HG03103 (cell line): ENCODE results near the gene TTLL1.
A peak's percentile ranks its signal among the peaks of the same experiment; 100 is the strongest.

Experiments
- ATAC-seq: cut with Tn5 transposase; IDR thresholded peaks from one replicate; pipeline ENCODE4 v1.9.1; 2021; ENCODE audit warnings: low read depth; ENCODE audit not compliant: unreplicated experiment

TTLL1 gene

DNA sequence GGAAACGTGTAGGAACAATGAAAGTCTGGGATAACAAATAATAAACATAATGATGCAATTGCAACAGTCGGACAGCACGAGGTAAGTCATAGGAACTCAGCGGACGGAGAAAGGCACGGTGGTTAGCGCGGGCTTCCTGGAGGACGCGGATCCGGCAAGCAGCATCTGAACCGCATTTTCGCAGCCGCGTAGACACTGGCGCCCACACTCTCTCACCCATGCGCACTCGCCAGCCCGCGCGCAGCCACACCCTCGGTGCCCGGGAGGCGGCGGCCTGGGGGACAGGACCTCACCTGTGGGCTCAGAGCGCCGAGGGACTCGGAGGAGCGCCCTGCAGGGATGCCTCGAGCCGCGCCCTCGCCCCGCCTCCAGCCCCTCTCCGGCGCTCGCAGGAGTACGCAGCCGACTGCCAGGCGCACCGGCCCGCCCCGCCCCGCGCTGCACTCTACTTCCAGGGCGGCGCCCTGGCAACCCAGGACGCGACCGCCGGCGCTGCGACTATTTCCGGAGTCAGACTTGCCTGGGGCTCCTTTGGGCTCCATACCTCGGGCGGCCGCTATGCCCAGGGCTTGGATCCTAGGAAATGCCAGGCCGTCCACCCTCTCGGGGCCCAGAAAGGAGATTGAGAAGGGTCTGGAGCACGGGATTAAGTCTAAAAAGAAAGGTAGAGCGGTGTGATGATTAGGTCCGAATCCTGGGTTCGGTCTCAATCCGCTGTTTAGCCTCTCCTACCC lies at the start of gene TTLL1:
TSS of gene TTLL1 (minus strand) at position 408 of the 734 bp plus-strand sequence. CDS start 13,805 bp downstream, outside the sequence.
- ATAC-seq: peak; percentile 66

GRCh38 chr22:43136801-43137200 lies 47.6 kb upstream of the TTLL1 start:
- ATAC-seq: no peak

DNA sequence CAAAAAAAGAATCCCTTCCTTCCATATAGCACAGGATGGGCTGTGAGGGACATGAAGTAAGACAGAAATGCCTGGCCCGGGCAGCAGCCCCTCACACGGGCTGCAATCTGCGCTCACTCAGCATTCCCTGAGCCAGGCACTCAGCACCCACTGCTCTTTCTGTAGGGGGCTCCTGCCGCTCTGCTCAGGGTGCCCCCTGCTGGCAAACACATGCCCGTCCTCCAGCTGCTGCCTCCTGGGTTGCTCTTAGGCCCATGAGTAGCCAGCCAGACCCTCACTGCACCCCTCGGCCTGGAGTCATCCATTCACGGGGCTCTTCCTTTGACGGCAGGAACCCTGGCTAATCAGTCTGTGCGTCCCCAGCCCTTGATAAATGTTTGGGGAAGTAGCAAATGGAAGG lies 47.1 kb upstream of the TTLL1 start:
- ATAC-seq: no peak

DNA sequence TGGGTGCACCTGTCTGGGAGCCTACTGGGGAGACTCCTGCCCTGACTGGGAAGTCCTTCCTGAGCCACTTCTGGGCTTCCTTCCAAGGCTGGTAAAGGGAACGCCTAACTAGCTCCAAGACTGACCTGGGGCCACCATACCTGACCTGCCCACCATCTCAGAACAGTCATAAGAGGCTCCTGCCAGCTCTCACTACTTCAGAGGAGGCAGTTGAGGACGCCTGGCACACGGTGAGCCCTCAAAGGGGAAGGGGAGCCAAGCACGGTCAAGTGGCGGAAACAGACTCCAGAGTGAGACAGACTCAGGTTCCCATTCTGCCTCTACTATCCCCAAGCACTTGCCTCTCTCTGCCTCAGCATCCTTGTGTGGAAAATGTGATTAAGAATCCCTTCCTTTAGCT lies 46.4 kb upstream of the TTLL1 start:
- ATAC-seq: no peak

DNA sequence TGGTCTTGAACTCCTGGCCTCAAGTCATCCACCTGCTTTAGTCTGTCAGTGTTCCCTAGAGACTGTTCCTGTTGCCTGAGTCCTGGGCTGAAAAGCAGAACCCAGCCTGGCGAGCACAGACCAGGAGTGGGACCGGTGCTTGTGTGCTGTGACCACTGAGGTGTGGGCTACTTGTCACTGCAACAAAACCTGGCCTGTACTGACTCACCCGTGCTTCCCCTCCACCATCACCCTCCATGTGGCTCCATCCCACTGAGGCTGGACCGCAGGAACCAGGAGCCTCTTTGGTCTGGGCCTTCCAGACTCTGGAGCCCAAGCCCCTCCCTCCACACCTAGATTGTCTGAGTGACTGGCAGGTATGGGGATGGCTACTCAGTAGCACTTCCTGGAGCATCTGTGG lies 45.4 kb upstream of the TTLL1 start:
- no peak for ATAC-seq

DNA sequence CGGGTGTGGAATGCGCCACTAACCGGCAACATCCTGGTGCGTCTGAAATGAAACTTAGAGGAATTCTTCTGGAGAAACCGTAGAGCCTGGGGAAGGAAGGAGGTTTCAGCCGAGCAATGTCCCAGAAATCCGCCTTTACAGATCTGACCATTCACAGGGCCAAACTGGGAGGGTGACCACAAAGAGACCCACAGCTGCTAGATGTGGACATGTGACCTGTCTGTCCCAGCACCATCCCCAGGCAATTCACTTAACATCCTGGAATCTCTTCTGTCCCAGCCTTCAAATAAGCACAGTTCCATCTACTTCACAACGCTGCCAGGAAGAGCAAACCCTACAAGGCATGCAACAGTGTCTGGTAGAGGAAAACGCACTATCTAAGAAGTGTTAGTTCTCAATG lies 44.2 kb upstream of the TTLL1 start:
- ATAC-seq: no peak

DNA sequence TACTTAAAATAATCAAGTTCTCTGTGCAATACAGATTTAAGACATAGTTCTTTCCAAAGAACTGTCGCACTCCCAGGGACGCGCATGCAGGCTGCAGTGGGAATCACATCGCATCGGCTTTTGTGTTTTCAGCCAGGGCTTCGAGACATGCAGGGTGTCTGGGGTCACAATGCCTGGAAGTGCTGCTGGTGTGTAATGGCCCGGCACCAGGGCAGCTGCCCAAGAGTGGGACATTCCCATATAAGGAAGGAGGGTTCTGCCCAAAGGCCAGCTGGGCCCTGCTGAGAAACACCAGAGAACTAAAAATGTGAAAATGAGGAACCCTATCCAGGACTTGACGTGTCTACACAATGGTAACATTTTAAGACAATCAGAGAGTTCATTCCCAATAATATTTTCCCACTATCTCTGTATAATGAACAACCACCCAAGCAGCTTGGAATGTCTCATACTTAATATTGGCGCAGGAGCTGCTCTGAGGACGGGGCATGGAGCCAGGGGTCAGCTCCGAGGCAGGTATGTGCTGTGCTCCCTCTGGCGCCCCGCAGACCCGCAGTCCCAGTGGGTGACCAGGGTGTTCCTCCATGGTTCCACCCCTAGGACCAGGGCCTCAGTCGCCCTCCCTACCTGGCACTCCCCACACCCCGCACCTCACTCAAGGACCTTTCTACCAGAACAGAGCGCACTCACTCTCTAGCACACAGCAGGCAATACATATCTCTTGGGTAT lies 42.7 kb upstream of the TTLL1 start:
- no peak for ATAC-seq

- no peak for ATAC-seq
Observed at GRCh38 chr22:43129426-43130425, 40.5 kb upstream of the TTLL1 start.

DNA sequence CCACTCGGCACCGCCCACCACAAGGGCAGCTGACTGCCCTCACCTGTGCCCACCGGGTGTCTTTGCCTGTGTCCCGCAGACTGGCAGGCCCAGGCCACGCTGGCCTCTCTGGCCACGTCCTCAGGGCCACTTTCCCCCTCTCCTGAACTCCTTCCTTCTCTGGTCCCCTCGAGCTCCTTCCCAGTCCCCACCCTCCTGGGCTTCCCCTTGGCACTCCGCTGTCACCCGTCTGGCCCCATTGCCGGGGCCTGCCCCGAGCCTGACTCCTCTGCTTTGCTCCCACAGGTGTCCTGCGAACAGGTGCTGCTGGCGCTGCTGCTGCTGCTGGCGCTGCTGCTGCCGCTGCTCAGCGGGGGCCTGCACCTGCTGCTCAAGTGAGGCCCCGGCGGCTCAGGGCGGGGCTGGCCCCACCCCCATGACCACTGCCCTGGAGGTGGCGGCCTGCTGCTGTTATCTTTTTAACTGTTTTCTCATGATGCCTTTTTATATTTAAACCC lies 39.8 kb upstream of the TTLL1 start:
- ATAC-seq: no peak

DNA sequence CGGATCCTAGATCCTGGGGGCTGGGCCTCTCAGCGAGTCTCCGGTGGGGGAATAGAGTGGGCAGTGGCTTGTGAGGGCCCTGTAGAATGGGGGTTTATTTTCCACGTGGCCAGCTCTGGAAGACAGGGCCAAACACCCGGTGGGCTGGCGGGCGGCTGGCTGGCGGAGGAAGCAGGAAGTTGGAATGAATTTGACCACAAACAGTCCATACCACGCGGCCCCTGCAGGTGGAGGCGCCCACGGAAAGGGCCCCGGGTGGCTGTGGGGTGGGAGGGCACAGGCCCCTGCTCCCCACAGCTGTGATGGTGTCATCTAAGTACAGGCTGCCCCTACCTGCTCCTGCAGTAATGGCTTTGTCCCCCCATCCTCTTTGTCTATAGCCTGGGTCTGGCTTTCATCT lies 38.9 kb upstream of the TTLL1 start:
- ATAC-seq: no peak

DNA sequence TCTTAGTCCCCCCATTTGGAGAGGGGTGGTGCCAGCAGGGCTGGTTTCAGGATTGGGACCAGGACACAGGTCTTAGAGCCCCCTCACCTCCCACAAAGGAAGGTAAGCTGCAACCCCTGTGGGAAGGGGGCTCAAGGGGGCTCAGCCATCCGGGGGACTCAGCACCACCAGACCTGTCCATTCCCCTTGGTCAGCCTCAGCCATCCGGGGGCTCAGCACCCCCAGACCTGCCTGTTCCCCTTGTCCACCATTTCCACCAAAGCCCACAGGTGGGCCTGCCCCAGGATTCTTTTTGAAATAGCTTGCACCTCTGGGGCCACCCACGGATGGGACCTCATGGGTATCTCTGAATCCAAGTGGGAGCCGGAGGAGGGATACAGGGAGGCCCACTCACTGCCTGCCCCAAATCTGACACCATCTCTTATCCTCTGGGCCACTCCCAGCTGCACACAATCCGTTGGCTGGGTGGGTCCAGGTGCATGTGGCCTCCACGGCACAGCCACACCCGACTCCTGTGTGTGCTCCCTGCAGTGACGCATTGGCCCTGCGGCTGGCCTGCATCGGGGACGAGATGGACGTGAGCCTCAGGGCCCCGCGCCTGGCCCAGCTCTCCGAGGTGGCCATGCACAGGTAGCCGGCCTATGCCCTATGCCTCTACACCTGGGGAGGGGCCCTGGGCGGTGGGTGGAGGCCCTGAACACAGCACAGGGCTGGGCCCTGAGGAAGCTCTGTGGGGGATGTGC lies 38.1 kb upstream of the TTLL1 start:
- no peak for ATAC-seq

DNA sequence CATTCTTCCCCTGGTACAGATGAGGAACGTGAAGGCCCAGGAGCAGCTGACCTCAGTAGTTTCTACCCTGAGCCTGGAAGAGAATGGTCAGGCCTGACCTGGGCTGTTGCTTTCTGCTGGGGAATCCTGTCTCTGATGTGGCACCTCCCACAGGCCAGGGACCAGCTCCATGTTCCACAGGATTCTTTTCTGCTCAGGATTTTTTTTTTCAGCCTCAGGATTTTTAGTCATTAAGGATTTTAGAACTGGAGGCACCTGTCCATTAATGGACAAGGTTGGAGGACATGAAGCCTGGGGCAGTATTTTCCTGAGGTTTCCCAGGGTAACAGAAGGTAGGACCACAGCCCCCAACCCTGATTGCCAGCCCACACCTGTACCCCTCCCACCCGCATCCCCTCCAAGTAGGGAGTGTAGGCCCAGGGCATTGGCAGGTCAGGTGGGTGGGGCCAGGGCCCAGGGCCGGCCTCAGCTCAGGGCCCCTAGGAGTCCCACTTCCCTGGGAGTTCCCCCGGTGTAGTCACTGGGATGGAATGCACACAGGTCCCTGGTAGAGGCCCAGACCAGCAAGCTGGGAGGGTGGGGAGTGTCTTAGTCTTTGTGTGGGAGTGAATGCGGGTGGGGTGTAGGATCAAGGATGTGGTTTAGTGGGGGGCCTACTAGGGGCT lies 37.4 kb upstream of the TTLL1 start:
- ATAC-seq: no peak

GRCh38 chr22:43118953-43119458 lies 29.8 kb upstream of the TTLL1 start:
- no peak for ATAC-seq

DNA sequence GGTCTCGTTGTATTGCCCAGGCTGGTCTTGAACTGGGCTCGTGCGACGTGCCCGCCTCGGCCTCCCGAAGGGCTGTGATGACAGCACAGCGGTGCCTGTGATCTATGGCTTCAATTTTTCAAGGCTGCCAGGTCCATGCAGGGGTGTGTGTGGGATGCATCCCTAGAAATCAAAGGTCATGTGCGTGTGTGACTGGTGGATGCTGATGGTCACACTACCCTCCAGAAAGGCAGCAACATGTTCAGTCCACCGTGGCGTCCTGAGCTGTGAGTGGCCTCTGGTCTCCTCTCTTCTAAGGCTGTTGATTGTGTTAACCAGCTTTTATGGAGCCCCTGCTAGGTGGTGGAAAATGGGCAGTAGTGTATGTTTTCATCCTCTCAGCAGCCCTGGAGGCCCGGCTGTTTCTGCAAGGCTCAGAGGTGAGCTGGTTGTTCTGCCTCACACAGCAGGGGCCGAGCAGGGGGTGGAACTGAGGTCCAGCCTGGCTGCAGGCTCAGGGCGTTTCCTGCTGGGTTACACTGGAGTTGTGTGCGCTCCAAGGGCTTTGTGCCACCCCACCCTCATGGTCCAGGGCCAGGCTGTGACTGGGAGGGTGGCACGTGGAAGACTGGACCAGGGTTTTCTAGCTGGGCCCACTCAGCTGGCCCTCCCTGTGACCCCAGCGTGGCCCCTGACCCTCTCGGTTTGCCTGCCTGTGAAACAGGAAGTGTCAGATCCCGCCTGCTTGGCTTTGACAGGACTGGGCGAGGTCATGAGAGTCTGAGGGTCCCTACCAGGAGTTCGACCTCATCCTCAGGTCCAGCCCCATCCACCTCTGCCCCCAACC lies 29.0 kb upstream of the TTLL1 start:
- ATAC-seq: no peak

- ATAC-seq: no peak
Observed at GRCh38 chr22:43116932-43117331, 27.7 kb upstream of the TTLL1 start.

- ATAC-seq: no peak
Observed at GRCh38 chr22:43114958-43115357, 25.8 kb upstream of the TTLL1 start.

- ATAC-seq: no peak
Observed at GRCh38 chr22:43113526-43114251, 24.5 kb upstream of the TTLL1 start.
